ENCODE data around the gene MICAL2.

The MICAL2 gene

DNA sequence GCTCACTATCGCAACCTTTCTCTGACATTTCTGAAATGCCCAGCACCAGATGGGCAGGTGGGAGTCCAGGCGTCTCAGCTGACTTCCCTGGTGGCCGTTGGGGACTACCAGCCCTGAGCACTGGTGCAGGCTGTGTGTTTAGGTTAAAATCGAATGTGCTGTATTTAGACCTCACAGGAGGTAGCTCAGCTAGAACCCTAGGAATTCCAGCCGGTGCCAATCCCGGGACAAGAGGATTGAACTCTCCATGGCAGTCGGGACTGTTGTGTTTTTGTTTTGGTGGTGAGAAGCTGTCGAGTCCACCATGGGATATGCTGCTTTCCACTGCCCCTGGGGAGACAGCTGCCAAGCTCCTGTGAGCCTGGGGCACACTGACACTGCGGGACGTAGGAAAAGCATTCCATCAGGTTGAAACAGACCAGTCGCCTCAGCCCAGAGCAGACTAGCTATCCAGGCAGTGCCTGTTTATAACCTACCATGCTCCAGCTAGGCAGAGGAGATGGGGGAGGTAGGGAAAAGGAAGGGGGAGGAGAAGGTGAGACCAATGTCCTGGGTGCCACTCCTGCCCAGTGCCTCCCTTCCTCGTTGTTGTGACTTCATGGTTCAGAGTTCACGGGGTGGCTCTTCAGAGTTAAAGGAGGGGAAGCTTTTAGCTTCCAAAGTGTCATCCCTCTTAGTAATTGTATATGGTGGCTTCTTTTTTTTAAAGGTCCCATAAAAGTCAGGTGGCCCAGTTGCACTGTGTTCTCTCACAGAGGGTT lies 53.0 kb downstream of the MICAL2 start:
- H3K9me3 Mint-ChIP-seq = no peaks in the 10 kb centered on the region
- no peak overlapping the region for H3K4me3 Mint-ChIP-seq
- ATAC-seq (replicated peaks) = no peak
- DNase-seq = no peak
- H3K4me1 Mint-ChIP-seq = no peaks in the 10 kb centered on the region
- no peaks in the 10 kb centered on the region for H3K36me3 Mint-ChIP-seq
- H3K27me3 Mint-ChIP-seq = peaks cover 4 to 17% of the 10 kb centered on the region in 2 donors
- no peak overlapping the region for H3K27ac Mint-ChIP-seq

DNA sequence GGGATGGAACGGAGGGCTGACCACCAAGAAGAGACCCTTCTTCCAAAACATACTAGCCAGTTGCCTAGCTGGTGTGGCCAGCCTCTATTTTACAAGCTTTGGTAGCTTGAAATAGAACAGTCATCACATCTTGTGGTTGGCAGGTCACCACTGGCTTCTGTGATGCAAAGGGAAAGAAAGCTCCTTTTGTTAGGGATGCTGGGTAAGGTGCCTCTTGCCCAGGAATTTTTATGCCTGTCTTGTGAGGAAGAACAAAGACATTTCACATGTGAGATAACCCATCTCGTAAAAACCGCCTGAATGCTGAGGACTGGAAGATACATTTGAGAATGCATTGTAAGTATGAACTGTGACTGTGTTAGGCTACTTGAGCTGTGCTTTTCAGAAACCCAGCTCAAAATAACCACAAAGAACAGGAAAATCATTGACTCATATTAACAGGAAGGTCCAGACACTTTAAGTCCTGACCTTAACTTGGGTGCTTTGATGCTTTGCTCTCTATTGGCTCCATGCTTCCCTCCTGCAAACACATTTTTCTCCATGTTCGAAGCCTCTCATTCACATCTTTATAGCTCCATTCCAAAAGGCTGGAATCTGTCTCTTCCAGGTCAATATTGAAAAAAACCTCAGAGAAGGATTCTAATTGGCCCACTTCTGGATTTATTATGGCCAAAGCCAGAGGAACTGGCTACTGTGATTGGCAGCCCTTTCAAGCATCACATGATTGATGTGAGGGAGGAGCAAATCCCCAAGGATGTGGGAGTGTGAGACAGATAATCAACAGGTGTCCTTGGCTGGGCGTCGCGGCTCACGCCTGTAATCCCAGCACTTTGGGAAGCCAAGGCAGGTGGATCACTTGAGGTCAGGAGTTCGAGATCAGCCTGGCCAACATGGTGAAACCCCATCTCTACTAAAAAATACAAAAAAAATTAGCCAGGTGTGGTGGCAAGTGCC lies 53.9 kb downstream of the MICAL2 start:
- Mint-ChIP-seq H3K27ac (no peak overlapping the region), H3K4me3 (no peak overlapping the region), H3K36me3 (no peaks in the 10 kb centered on the region), H3K4me1 (no peaks in the 10 kb centered on the region), H3K27me3 (peaks cover 4 to 17% of the 10 kb centered on the region in 2 donors), H3K9me3 (no peaks in the 10 kb centered on the region)
- DNase-seq (no peak), ATAC-seq (replicated peaks) (no peak)

DNA sequence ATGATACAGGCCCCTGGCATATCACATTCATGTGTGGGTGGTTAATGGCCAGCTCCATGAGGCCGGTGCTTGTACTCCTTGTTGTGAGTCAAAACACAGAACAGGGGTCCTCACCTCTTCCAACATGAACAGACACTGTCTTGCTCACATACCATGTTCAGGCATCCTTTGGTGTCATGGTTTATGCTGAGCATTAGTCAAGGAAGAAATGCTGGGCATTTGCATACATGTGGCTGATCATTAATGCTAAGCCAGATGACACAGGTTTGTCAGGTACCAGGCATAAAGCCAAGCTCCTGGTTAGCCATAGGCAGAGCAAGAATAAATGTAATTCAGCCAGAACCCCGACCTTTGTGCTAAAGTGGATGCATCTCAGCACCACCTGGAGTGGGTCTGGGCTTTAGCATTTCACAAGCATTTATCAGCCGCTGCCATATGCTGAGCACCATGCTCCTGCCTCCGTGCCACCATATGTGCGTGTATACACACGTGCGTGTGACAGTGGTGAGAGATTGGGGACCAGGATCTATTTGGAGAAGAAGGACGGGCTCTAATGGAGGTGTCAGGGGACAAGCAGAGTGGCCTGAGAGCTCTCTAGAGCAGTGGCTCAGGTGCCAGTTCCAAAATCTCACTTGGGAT lies 55.0 kb downstream of the MICAL2 start:
- DNase-seq (no peak), ATAC-seq (replicated peaks) (no peak)
- H3K27me3 Mint-ChIP-seq = peaks cover 4 to 7% of the 10 kb centered on the region in 2 donors
- no peaks in the 10 kb centered on the region for H3K36me3 Mint-ChIP-seq
- H3K4me1 Mint-ChIP-seq = no peaks in the 10 kb centered on the region
- no peak overlapping the region for H3K4me3 Mint-ChIP-seq
- no peaks in the 10 kb centered on the region for H3K9me3 Mint-ChIP-seq
- H3K27ac Mint-ChIP-seq = no peak overlapping the region

DNA sequence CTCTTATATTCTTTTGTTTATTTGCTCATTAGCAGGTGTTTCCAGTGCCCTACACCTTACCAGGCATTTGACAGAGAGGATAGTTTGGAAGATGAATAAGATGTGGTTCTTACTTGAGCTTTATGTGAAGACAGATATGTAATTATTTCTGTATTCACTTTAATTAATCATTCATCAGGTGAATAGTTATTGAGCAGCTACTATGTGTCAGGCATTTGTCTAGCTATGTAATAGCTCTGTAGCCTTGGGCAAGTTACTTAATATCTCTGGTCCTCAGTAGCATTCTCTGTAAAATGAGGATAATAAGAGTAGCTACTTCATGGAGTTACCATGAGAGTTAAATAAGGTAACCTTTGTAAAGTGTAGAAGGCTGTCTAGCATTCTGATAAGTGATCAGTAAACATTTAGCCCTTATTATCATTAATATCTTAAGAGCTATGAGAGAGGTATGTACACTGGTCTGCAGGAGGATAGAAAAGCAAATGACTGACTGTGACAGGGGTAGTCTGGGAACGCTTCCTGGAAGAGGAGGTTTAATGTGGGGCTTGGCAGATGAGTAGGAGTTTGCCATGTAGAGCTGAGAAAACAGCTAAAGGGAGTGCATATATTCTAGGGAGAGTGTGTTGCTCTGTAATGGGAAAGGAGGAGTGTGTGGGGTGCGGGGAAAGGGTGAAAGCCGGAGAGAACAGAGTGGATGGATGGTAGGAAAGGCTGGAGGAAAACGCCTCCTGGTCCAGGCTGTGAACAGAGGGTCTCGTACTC lies 56.1 kb downstream of the MICAL2 start:
- Mint-ChIP-seq H3K36me3 (no peaks in the 10 kb centered on the region), H3K9me3 (no peaks in the 10 kb centered on the region)

DNA sequence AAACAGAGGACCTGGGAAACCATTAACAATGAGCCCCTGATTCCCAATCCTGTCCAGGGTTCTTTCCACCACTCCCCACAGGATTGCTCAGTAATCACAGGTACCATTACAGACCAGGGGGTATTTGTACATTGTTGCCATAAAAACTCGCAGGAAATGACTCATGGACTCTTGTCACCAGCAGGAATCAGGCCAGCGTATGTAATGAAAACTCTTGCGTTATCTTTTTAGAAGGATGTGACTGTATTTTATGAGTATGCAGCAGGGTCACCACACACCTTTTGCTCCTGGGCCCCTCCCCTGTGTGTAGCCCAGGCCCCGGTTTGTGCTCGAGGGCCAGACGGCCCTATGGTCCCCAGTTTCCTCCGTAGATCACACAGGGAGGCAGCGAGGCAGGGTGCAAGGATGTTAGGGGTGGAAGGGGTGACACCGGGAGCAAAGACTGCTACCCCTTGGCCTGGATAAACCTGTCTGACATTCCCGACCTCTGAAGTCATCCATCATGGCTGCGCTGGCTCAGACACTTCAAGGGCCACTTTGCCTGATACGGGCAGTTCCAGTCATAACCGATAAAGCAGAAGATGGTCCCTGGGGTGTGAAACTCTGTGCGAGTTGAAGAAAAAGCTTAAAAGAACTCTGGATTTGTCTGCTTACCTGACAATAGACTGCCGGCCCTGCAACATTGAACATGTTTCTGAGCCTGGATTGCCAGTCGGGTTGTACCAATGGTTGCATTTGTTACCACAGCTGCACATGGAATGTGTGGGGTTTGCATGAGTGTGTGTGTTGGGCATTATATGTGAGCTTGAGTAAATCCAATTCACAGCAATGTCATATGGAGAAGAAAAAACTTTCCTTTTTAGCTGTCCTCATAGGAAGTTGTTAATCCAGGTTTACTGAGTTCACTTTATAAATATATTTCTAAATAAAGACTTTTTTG lies 56.9 kb downstream of the MICAL2 start:
- no peak for ATAC-seq (replicated peaks)

More for the DNA sequence above, 56.1 kb downstream of the MICAL2 start:
- Mint-ChIP-seq H3K4me1 (no peaks in the 10 kb centered on the region), H3K27me3 (peaks cover 3 to 7% of the 10 kb centered on the region in 2 donors), H3K27ac (peak overlapping the region; percentile 42), H3K4me3 (no peak overlapping the region)
- ATAC-seq (replicated peaks) = no peak
- no peak for DNase-seq

DNA sequence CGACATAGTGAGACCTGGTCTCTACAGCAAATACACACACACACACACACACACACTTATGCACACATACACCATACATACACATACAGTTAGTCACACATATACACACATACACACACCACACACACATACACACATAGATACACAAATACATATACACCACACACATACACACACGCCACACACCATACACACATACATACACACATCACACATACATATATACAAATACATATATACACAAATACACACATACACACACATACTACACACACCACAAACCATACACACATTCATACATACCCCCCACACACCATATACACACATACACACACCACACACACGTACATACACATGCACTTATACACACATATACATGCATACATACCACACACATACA lies 57.7 kb downstream of the MICAL2 start:
- DNase-seq (no peak), ATAC-seq (replicated peaks) (no peak)
- Mint-ChIP-seq H3K27me3 (peaks cover 4 to 8% of the 10 kb centered on the region in 2 donors), H3K9me3 (no peaks in the 10 kb centered on the region), H3K27ac (no peak overlapping the region), H3K4me3 (no peak overlapping the region), H3K4me1 (peaks cover 0 to under 1% of the 10 kb centered on the region in 2 donors), H3K36me3 (no peaks in the 10 kb centered on the region)

More for the DNA sequence above, 56.9 kb downstream of the MICAL2 start:
- H3K4me3 Mint-ChIP-seq = no peak overlapping the region
- H3K4me1 Mint-ChIP-seq = no peaks in the 10 kb centered on the region
- no peak for DNase-seq
- peaks cover 4 to 8% of the 10 kb centered on the region in 2 donors for H3K27me3 Mint-ChIP-seq
- H3K9me3 Mint-ChIP-seq = no peaks in the 10 kb centered on the region
- H3K27ac Mint-ChIP-seq = no peak overlapping the region
- H3K36me3 Mint-ChIP-seq = no peaks in the 10 kb centered on the region

- no peaks in the 10 kb centered on the region for H3K36me3 Mint-ChIP-seq
- H3K9me3 Mint-ChIP-seq = no peaks in the 10 kb centered on the region
- peaks cover 1 to 12% of the 10 kb centered on the region in 2 donors for H3K4me1 Mint-ChIP-seq
- no peak overlapping the region for H3K4me3 Mint-ChIP-seq
- no peak for DNase-seq
- no peak overlapping the region for H3K27ac Mint-ChIP-seq
- no peak for ATAC-seq (replicated peaks)
- peaks cover 4 to 12% of the 10 kb centered on the region in 2 donors for H3K27me3 Mint-ChIP-seq
Measured at GRCh38 chr11:12169822-12170221, 59.4 kb downstream of the MICAL2 start.

- peaks cover 1 to 16% of the 10 kb centered on the region in 2 donors for H3K4me1 Mint-ChIP-seq
- H3K27ac Mint-ChIP-seq = no peak overlapping the region
- H3K27me3 Mint-ChIP-seq = peaks cover 4 to 12% of the 10 kb centered on the region in 2 donors
- no peak for ATAC-seq (replicated peaks)
- H3K36me3 Mint-ChIP-seq = no peaks in the 10 kb centered on the region
- no peak overlapping the region for H3K4me3 Mint-ChIP-seq
- DNase-seq = no peak
- no peaks in the 10 kb centered on the region for H3K9me3 Mint-ChIP-seq
Measured at GRCh38 chr11:12170501-12170900, 60.1 kb downstream of the MICAL2 start.

DNA sequence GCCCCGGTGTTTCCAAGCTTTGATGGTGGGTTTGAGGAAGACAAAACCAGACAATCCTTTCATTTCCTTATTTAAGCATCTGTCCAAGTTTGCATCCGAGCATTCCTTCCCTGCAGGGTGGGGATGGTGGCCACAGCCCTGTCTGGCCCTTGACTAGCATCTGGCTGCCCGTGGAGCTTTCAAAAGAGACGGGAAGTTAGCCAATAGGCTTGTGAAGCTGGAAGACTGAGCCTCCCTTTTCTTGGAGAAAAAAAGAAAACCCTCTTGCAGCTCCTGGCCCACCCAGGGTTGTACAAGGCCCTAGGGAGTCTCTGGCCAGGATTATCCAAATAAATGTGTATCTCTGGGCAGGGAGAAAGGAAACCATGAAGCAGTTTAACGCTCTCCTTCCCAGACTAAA lies 60.6 kb downstream of the MICAL2 start:
- Mint-ChIP-seq H3K27me3 (peaks cover 4 to 12% of the 10 kb centered on the region in 2 donors), H3K27ac (no peak overlapping the region), H3K4me1 (peaks cover 1 to 20% of the 10 kb centered on the region in 2 donors), H3K4me3 (no peak overlapping the region), H3K36me3 (no peaks in the 10 kb centered on the region), H3K9me3 (no peaks in the 10 kb centered on the region)
- ATAC-seq (replicated peaks) = no peak
- DNase-seq = no peak

- Mint-ChIP-seq H3K36me3 (no peaks in the 10 kb centered on the region), H3K27ac (no peak overlapping the region), H3K4me1 (peaks cover 1 to 20% of the 10 kb centered on the region in 2 donors), H3K9me3 (no peaks in the 10 kb centered on the region), H3K27me3 (peaks cover 4 to 8% of the 10 kb centered on the region in 2 donors), H3K4me3 (no peak overlapping the region)
- no peak for ATAC-seq (replicated peaks)
- no peak for DNase-seq
Measured at GRCh38 chr11:12171921-12172320, 61.5 kb downstream of the MICAL2 start.

GRCh38 chr11:12172493-12173013 lies 62.2 kb downstream of the MICAL2 start:
- ATAC-seq (replicated peaks) (no peak), DNase-seq (no peak)
- Mint-ChIP-seq H3K4me1 (peaks cover 1 to 20% of the 10 kb centered on the region in 2 donors), H3K27me3 (peaks cover 4 to 8% of the 10 kb centered on the region in 2 donors), H3K36me3 (no peaks in the 10 kb centered on the region), H3K9me3 (no peaks in the 10 kb centered on the region), H3K4me3 (no peak overlapping the region), H3K27ac (no peak overlapping the region)

DNA sequence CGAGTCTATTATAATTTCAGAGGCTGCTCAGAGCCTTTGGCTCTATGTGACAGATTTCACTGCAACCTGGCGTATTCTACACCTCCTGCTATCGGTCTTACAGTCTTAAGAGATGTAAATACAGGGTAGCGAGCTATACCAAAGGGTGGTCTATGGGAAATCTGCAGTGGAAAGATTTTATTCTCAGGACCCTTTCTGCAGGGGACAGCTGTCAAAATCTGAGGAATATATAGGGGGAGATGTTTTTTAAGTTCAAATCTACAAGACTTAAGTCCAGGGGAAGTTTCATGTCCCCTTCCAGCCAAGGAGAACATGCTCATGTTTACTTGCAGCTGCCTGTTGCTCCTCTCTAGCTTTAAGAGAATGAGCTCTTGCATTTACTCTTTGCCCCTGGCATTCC lies 62.7 kb downstream of the MICAL2 start:
- ATAC-seq (replicated peaks) (no peak), DNase-seq (no peak)
- Mint-ChIP-seq H3K27ac (no peak overlapping the region), H3K4me3 (no peak overlapping the region), H3K27me3 (peaks cover 4 to 8% of the 10 kb centered on the region in 2 donors), H3K9me3 (no peaks in the 10 kb centered on the region), H3K4me1 (peaks cover 4 to 20% of the 10 kb centered on the region in 2 donors), H3K36me3 (no peaks in the 10 kb centered on the region)

- no peaks in the 10 kb centered on the region for H3K9me3 Mint-ChIP-seq
- ATAC-seq (replicated peaks) = peak in 1 of 2 donors; percentile 47
- peak overlapping the region; percentile 92 for H3K27ac Mint-ChIP-seq
- no peak for DNase-seq
- no peaks in the 10 kb centered on the region for H3K36me3 Mint-ChIP-seq
- H3K27me3 Mint-ChIP-seq = peaks cover 4 to 12% of the 10 kb centered on the region in 2 donors
- peaks cover 4 to 20% of the 10 kb centered on the region in 2 donors for H3K4me1 Mint-ChIP-seq
- peak overlapping the region; percentile 25 to 36 for H3K4me3 Mint-ChIP-seq
Measured at GRCh38 chr11:12174128-12174476, 63.7 kb downstream of the MICAL2 start.
